ENCODE measurements around the gene ANKRD26. TPM values are rescaled to one million over a fixed set of nuclear protein-coding genes. Genes with fewer than 3 reads are reported as not detected.

The ANKRD26 gene
- total RNA-seq, 2 donors from 2014 or later = 5.7 to 10.5 TPM

- H3K27ac ChIP-seq = no peak overlapping the region
- TF ChIP-seq POLR2AphosphoS5 (IDR thresholded peaks at IDR 0.05) (no peak), CTCF (IDR thresholded peaks at IDR 0.05) (no peak), POLR2A (IDR thresholded peaks at IDR 0.05) (no peak)
- no peaks in the 10 kb centered on the region for H3K36me3 ChIP-seq
- no peak for DNase-seq (ENCODE audit: low spot score)
- H3K4me3 ChIP-seq = no peak overlapping the region
- intact Hi-C loops (cut with DNase I) = no loop called here
- H3K27me3 ChIP-seq (replicated peaks; ENCODE audit: insufficient read depth) = no peaks in the 10 kb centered on the region
- H3K9me3 ChIP-seq = no peaks in the 10 kb centered on the region
- no peaks in the 10 kb centered on the region for H3K4me1 ChIP-seq (replicated peaks)
- 85% methylated on average over 3 of the region's 3 CpGs for WGBS
These were observed 137.5 kb downstream of the ANKRD26 start for GRCh38 chr10:26962835-26963234.

DNA sequence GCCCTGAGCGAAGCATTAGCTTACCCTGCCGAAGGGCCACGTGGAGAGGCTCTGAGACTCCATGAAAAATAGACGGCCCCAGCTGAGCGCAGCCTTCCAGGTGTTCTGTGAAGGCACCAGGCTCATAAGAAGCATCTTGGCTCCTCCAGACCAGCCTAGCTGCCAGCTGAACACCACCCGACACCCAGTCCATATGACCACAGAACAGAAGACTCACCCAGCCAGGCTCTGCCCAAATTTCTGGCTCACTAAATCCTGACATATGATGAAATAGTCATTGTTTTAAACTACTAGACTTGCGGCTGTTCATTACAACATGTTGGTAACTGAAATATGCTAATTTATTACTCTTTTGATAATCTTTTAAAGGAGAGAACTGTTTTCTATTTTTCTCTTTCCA lies 140.0 kb downstream of the ANKRD26 start:
- TF ChIP-seq POLR2AphosphoS5 (IDR thresholded peaks at IDR 0.05) (no peak), CTCF (IDR thresholded peaks at IDR 0.05) (no peak), POLR2A (IDR thresholded peaks at IDR 0.05) (no peak)
- Histone ChIP-seq H3K27me3 (replicated peaks; ENCODE audit: insufficient read depth) (no peaks in the 10 kb centered on the region), H3K4me1 (replicated peaks) (no peaks in the 10 kb centered on the region), H3K4me3 (no peak overlapping the region), H3K27ac (no peak overlapping the region), H3K9me3 (no peaks in the 10 kb centered on the region), H3K36me3 (no peaks in the 10 kb centered on the region)
- WGBS = 89% methylated on average over 7 of the region's 7 CpGs
- DNase-seq (ENCODE audit: low spot score) = no peak
- intact Hi-C loops (cut with DNase I) = no loop called here

DNA sequence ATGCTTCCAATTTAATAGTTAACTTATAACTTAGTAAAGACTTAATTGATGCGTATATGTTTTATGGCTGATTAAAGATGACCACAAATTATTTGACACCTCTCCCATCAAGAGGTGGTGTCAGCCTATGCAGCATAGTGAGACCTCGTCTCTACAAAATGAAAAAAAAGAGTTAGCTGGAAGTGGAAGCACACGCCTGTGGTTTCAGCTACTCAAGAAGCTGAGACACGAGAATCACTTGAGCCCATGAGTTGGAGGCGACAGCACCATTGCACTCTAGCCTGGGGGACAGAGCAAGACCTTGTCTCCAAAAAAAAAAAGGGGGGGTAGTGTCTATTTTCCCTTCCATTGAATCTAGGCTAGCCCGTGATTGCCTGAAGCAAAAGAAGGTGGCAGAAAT lies 140.5 kb downstream of the ANKRD26 start:
- Histone ChIP-seq H3K27me3 (replicated peaks; ENCODE audit: insufficient read depth) (no peaks in the 10 kb centered on the region), H3K27ac (no peak overlapping the region), H3K9me3 (no peaks in the 10 kb centered on the region), H3K4me1 (replicated peaks) (no peaks in the 10 kb centered on the region), H3K36me3 (no peaks in the 10 kb centered on the region), H3K4me3 (no peak overlapping the region)
- no peak for TF ChIP-seq POLR2AphosphoS5 (IDR thresholded peaks at IDR 0.05)
- no peak for TF ChIP-seq CTCF (IDR thresholded peaks at IDR 0.05)
- TF ChIP-seq POLR2A (IDR thresholded peaks at IDR 0.05) = no peak
- WGBS = 91% methylated on average over 6 of the region's 6 CpGs
- intact Hi-C loops (cut with DNase I) = no loop called here
- no peak for DNase-seq (ENCODE audit: low spot score)

Small RNAs within 50 kb of the gene (small RNA-seq; reads per million reads assigned to genes)
- gene RNU6-490P = 0 reads per million in 2 donors

Other genes with a start within 250 kb of the ANKRD26 start
- 10 to 100 TPM; 37.8 to 60.6 TPM for gene ABI1, start 239.5 kb downstream of the ANKRD26 start, total RNA-seq
- 10 to 100 TPM; 71.8 to 89.9 TPM for gene YME1L1, start 53.9 kb upstream of the ANKRD26 start, total RNA-seq
- gene MASTL, start 54.9 kb upstream of the ANKRD26 start, total RNA-seq = 10 to 100 TPM in 1 of 2 donors, 1 to 10 TPM in 1; 8.5 to 14.3 TPM
- 10 to 100 TPM; 28.9 to 33.7 TPM for gene ACBD5, start 140.3 kb upstream of the ANKRD26 start, total RNA-seq

Measured in prostate gland (tissue), 2 donors.